Measurements from ENCODE around the gene LNPEP.

GRCh38 chr5:96945144-96945897, 9.4 kb downstream of the LNPEP start:
- no peak for TF ChIP-seq CTCF (conservative IDR thresholded peaks at IDR 0.05; ENCODE audit: low read length)
- TF ChIP-seq EZH2phosphoT487 (IDR thresholded peaks at IDR 0.05; ENCODE audit: borderline replicate concordance, low read depth, low read length), result no peak

Measured in OCI-LY7 (cell line).